ENCODE measurements around the gene SFN.

SFN gene

GRCh38 chr1:26853156-26853555 lies 9.8 kb upstream of the SFN start:
- Histone ChIP-seq H3K27ac (peak overlapping the region in 1 of 2 donors; percentile 6), H3K4me3 (no peak overlapping the region)
- peak; percentile 88 for DNase-seq (ENCODE audit: low spot score)
- peak; percentile 71 for TF ChIP-seq CTCF (IDR thresholded peaks at IDR 0.05)

DNA sequence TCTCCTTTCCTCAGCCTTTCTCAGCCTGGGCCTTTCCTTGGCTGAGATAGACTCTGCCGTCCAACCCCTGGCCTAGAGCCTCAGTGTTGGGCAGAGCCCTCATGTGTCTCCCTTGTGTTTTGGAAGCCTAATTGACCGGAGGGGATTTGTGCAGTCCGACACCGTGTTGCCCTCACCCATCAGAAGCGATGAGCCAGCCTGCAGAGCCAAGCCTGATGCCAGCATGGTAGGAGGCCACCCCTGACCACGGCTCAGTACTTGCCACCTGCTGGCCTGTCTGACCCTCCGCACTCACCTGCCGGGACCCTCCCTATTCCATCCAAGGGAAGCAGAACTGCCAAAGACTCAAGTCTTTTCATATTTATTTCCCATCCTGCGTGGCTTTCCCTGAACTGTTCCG lies 9.3 kb upstream of the SFN start:
- DNase-seq (ENCODE audit: low spot score) = no peak
- Histone ChIP-seq H3K27ac (peak overlapping the region in 1 of 2 donors; percentile 6), H3K4me3 (no peak overlapping the region)
- no peak for TF ChIP-seq CTCF (IDR thresholded peaks at IDR 0.05)

- DNase-seq (ENCODE audit: low spot score) = no peak
- Histone ChIP-seq H3K27ac (no peak overlapping the region), H3K4me3 (no peak overlapping the region)
- no peak for TF ChIP-seq CTCF (IDR thresholded peaks at IDR 0.05)
These were observed 8.0 kb upstream of the SFN start for GRCh38 chr1:26854906-26855305.

DNA sequence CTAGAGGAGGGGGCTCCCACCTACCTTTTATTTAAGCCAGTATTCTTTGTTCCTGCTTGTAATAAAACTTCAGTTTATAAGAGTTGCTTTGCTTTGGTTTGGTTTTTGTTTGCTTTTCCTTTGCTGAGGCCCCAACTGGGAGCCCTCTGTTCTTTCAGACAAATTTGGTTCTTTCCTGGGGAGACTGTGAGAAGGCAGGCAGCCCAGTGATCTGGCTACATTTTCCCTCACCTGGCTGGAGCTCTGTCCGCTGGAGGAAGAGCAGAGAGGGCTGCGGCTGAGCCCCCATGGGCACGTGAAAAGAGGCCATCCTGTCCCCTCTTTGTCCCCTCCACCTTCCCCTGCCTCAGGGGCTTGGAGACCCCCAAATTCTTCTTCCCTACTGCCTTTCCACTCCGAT lies 7.3 kb upstream of the SFN start:
- DNase-seq (ENCODE audit: low spot score) = no peak
- Histone ChIP-seq H3K27ac (no peak overlapping the region), H3K4me3 (no peak overlapping the region)
- TF ChIP-seq CTCF (IDR thresholded peaks at IDR 0.05) = no peak

DNA sequence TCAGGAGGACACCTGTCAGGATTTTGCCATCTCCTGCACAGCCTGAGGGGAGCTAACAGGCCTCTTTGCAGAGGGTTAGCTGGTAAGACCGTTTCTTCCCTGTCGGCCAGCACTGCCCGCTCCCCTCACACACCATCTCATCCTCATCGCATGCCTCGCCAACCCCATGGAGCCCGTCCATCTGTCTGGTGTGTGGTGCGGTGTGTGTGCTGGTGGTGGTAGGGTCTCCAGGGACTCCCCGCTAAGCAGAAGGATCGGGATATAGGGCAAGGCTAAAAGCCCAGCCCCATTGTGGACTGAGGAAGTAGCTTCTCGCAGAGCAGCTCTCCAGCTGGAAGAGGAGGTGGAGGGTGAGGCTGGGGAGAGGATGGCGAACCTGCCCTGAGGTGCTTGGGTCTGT lies 6.8 kb upstream of the SFN start:
- no peak for TF ChIP-seq CTCF (IDR thresholded peaks at IDR 0.05)
- no peak overlapping the region for H3K4me3 ChIP-seq
- H3K27ac ChIP-seq = no peak overlapping the region
- no peak for DNase-seq (ENCODE audit: low spot score)

DNA sequence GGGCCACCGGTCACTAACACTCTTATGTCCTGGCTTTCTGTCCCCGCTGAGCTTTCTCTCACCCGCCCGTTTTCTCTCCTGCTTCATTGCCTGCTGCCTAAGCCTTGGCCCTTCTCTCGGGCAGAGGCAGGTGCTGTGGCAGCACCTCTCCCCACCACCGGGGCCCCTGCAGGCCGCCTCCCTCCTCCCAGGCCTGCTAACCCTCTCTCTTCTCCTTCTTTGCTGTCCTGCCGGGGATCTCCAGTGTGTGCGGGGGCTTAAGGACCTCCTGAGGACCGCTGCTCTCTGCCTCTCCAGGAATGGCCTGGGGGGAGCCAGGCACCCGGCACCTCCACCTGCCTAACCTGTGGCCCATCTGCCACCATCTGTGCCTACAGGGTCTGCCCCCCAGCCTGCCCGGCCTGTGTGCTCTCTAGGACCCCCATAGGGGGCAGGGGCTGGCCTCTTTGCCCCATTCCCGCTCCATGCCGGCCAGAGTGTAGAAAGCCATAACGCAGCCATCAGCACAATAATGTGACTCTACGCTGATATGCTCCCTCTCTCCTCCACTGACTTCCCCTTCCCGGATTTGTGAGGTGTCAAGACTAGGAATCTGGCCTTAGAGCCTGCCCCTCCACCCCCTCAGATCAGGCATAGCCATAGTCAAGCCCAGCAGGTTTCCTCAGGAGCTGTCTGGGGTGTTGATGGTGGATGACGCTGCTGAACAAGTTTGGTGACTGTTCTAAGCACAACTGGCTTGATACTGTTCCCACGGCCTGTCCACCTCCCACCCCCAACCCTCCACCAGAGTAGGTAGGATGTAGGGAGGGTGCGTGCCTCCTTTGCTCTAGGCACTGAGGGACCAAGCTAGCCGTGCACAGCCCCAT lies 6.1 kb upstream of the SFN start:
- no peak for DNase-seq (ENCODE audit: low spot score)
- no peak for TF ChIP-seq CTCF (IDR thresholded peaks at IDR 0.05)
- Histone ChIP-seq H3K4me3 (no peak overlapping the region), H3K27ac (no peak overlapping the region)

GRCh38 chr1:26857473-26858060 lies 5.4 kb upstream of the SFN start:
- no peak overlapping the region for H3K27ac ChIP-seq
- DNase-seq (ENCODE audit: low spot score) = no peak
- H3K4me3 ChIP-seq = no peak overlapping the region
- TF ChIP-seq CTCF (IDR thresholded peaks at IDR 0.05) = no peak

All from coronary artery (tissue), 2 donors.